Right cardiac atrium (tissue), 5 donors: ENCODE data around the gene BRINP3. TPM values are rescaled to one million over a fixed set of nuclear protein-coding genes. Genes with fewer than 3 reads are reported as not detected.

Experiments used
- ATAC-seq, 2 donors: fragments of 200-7000 bp; cut with Tn5 transposase; one replicate each; pipeline versions ENCODE4 v1.8.0 to v1.9.1; 2020; ENCODE audit warnings: moderate library complexity in 2 of 2, mild to moderate bottlenecking in 1 of 2
- DNase-seq, 3 donors: peaks; one replicate each; pipeline ENCODE4 v3.0.0-alpha.2; 2020
- H3K27ac ChIP-seq: one replicate; pipeline ENCODE4 v1.5.1; 2013; ENCODE audit warnings: mild to moderate bottlenecking, low read length, control low read depth, moderate library complexity
- H3K27me3 ChIP-seq: one replicate; pipeline ENCODE4 v1.6.1; 2013; ENCODE audit not compliant: control insufficient read depth, insufficient read depth
- H3K4me1 ChIP-seq: one replicate; pipeline ENCODE4 v1.6.1; 2013; ENCODE audit warnings: low read length; ENCODE audit not compliant: control insufficient read depth, insufficient read depth
- H3K4me3 ChIP-seq: one replicate; pipeline ENCODE4 v1.5.1; 2013; ENCODE audit warnings: low read length, control low read depth
- H3K9me3 ChIP-seq: one replicate; pipeline ENCODE4 v1.6.1; 2013; ENCODE audit warnings: low read length; ENCODE audit not compliant: control insufficient read depth
- WGBS: extraction: QIAGEN DNeasy Blood & Tissue Kit; methylation state at CpG from one replicate; pipeline ENCODE4 v1.1.7; 2013; 5-methylcytosine and 5-hydroxymethylcytosine counted together
- intact Hi-C, 4 donors: fragments of 100-400 bp; cut with DNase I; formaldehyde crosslinking; loops; one replicate each; pipeline versions ENCODE4 v1.11.0 to v1.14.0; 2022 to 2023
- polyA plus RNA-seq: library from polyadenylated mRNA; stranded (reverse); fragments of 200-250 nt; gene quantifications from one replicate; pipeline ENCODE4 v1.2.3, GENCODE V29; 2013
- total RNA-seq, 4 donors: library from RNA; stranded (reverse); fragmentation: NEBNext Ultra II Directional; extraction: Animal tissue kit (Norgen Biotek cat#: 25700); gene quantifications; one replicate each; pipeline ENCODE4 v1.2.1, GENCODE V29; 2021
- donor health status: healthy with polysubstance abuse.
- donor health status: DM: no; HTN: yes; CAD: no.
- donor health status: DM: no; HTN: no; CAD: no.
- donor health status: DM: no; HTN: yes; CAD: no; lungs with severe emphysema.
- donor health status: DM: yes; HTN: yes; CAD: no.

The BRINP3 gene
- total and polyA plus RNA-seq, 5 donors, result 3.6 to 27.0 (median 14.2) TPM

- H3K27me3 ChIP-seq, result no peaks in the 10 kb centered on the region
- DNase-seq, result no peak
- intact Hi-C loops, result no loop called here
- no peak overlapping the region for H3K4me3 ChIP-seq
- no peak overlapping the region for H3K27ac ChIP-seq
- H3K4me1 ChIP-seq, result no peaks in the 10 kb centered on the region
- 88% methylated on average over 1 of the region's 1 CpG for WGBS
- no peaks in the 10 kb centered on the region for H3K9me3 ChIP-seq
- ATAC-seq, result no peak
Measured at GRCh38 chr1:190259424-190259823, 218.2 kb downstream of the BRINP3 start.

- no peaks in the 10 kb centered on the region for H3K27me3 ChIP-seq
- H3K9me3 ChIP-seq, result no peaks in the 10 kb centered on the region
- H3K4me3 ChIP-seq, result no peak overlapping the region
- intact Hi-C loops, result no loop called here
- DNase-seq (peak in 1 of 3 donors; percentile 43), ATAC-seq (no peak)
- H3K27ac ChIP-seq, result no peak overlapping the region
- H3K4me1 ChIP-seq, result no peaks in the 10 kb centered on the region
- 63% methylated on average over 6 of the region's 6 CpGs for whole genome bisulfite sequencing
Measured at GRCh38 chr1:190258003-190258402, 219.7 kb downstream of the BRINP3 start.

GRCh38 chr1:190252046-190252445 lies 225.6 kb downstream of the BRINP3 start:
- Histone ChIP-seq H3K9me3 (no peaks in the 10 kb centered on the region), H3K27ac (no peak overlapping the region), H3K4me3 (no peak overlapping the region), H3K27me3 (no peaks in the 10 kb centered on the region), H3K4me1 (no peaks in the 10 kb centered on the region)
- intact Hi-C loops, result no loop called here
- DNase-seq (no peak), ATAC-seq (no peak)

- H3K27ac ChIP-seq, result no peak overlapping the region
- ATAC-seq, result no peak
- H3K27me3 ChIP-seq, result no peaks in the 10 kb centered on the region
- no peak for DNase-seq
- 93% methylated on average over 2 of the region's 2 CpGs for WGBS
- no peaks in the 10 kb centered on the region for H3K4me1 ChIP-seq
- intact Hi-C loops, result no loop called here
- no peak overlapping the region for H3K4me3 ChIP-seq
- no peaks in the 10 kb centered on the region for H3K9me3 ChIP-seq
Measured at GRCh38 chr1:190250368-190250767, 227.3 kb downstream of the BRINP3 start.

GRCh38 chr1:190244406-190244805 lies 233.3 kb downstream of the BRINP3 start:
- intact Hi-C loops, result no loop called here
- DNase-seq, result no peak
- no peak overlapping the region for H3K27ac ChIP-seq
- 38% methylated on average over 4 of the region's 4 CpGs for WGBS
- no peaks in the 10 kb centered on the region for H3K9me3 ChIP-seq
- no peaks in the 10 kb centered on the region for H3K27me3 ChIP-seq
- no peak overlapping the region for H3K4me3 ChIP-seq
- ATAC-seq, result no peak
- H3K4me1 ChIP-seq, result no peaks in the 10 kb centered on the region

- Histone ChIP-seq H3K27me3 (no peaks in the 10 kb centered on the region), H3K4me3 (no peak overlapping the region), H3K4me1 (no peaks in the 10 kb centered on the region), H3K9me3 (no peaks in the 10 kb centered on the region), H3K27ac (no peak overlapping the region)
- ATAC-seq, result no peak
- DNase-seq, result no peak
- intact Hi-C loops, result no loop called here
Measured at GRCh38 chr1:190243056-190243455, 234.6 kb downstream of the BRINP3 start.

GRCh38 chr1:190226006-190226405 lies 251.7 kb downstream of the BRINP3 start:
- no peaks in the 10 kb centered on the region for H3K9me3 ChIP-seq
- H3K4me1 ChIP-seq, result no peaks in the 10 kb centered on the region
- ATAC-seq, result no peak
- H3K27ac ChIP-seq, result no peak overlapping the region
- no peaks in the 10 kb centered on the region for H3K27me3 ChIP-seq
- intact Hi-C loops, result no loop called here
- 45% methylated on average over 2 of the region's 2 CpGs for WGBS
- DNase-seq, result no peak
- no peak overlapping the region for H3K4me3 ChIP-seq

GRCh38 chr1:190212450-190212849 lies 265.2 kb downstream of the BRINP3 start:
- H3K27ac ChIP-seq, result no peak overlapping the region
- intact Hi-C loops, result no loop called here
- no peaks in the 10 kb centered on the region for H3K4me1 ChIP-seq
- H3K4me3 ChIP-seq, result no peak overlapping the region
- DNase-seq, result no peak
- no peaks in the 10 kb centered on the region for H3K27me3 ChIP-seq
- 69% methylated on average over 3 of the region's 3 CpGs for WGBS
- no peak for ATAC-seq
- H3K9me3 ChIP-seq, result no peaks in the 10 kb centered on the region

GRCh38 chr1:190207733-190208132 lies 269.9 kb downstream of the BRINP3 start:
- intact Hi-C loops, result no loop called here
- ATAC-seq (no peak), DNase-seq (no peak)
- H3K9me3 ChIP-seq, result no peaks in the 10 kb centered on the region
- H3K27me3 ChIP-seq, result no peaks in the 10 kb centered on the region
- no peak overlapping the region for H3K4me3 ChIP-seq
- H3K4me1 ChIP-seq, result no peaks in the 10 kb centered on the region
- H3K27ac ChIP-seq, result no peak overlapping the region
- 91% methylated on average over 4 of the region's 4 CpGs for WGBS

- intact Hi-C loops, result no loop called here
- no peaks in the 10 kb centered on the region for H3K27me3 ChIP-seq
- WGBS, result 49% methylated on average over 2 of the region's 2 CpGs
- peaks cover 2% of the 10 kb centered on the region for H3K9me3 ChIP-seq
- DNase-seq (no peak), ATAC-seq (no peak)
- H3K4me1 ChIP-seq, result no peaks in the 10 kb centered on the region
- H3K4me3 ChIP-seq, result no peak overlapping the region
- H3K27ac ChIP-seq, result no peak overlapping the region
Measured at GRCh38 chr1:190205713-190206112, 272.0 kb downstream of the BRINP3 start.

GRCh38 chr1:190196020-190196419 lies 281.6 kb downstream of the BRINP3 start:
- Histone ChIP-seq H3K27ac (no peak overlapping the region), H3K27me3 (no peaks in the 10 kb centered on the region), H3K4me3 (no peak overlapping the region), H3K9me3 (no peaks in the 10 kb centered on the region), H3K4me1 (no peaks in the 10 kb centered on the region)
- intact Hi-C loops, result no loop called here
- ATAC-seq, result no peak
- no peak for DNase-seq

GRCh38 chr1:190193508-190194115 lies 284.1 kb downstream of the BRINP3 start:
- WGBS, result 52% methylated on average over 3 of the region's 3 CpGs

More at GRCh38 chr1:190193508-190194115, 284.1 kb downstream of the BRINP3 start:
- no peak overlapping the region for H3K27ac ChIP-seq
- no peaks in the 10 kb centered on the region for H3K9me3 ChIP-seq
- H3K4me3 ChIP-seq, result no peak overlapping the region
- intact Hi-C loops, result no loop called here
- H3K4me1 ChIP-seq, result no peaks in the 10 kb centered on the region
- H3K27me3 ChIP-seq, result no peaks in the 10 kb centered on the region
- no peak for DNase-seq
- no peak for ATAC-seq
